AG10803 (cell line): ENCODE results near the gene CAST.
A peak's percentile ranks its signal among the peaks of the same experiment; 100 is the strongest.

Experiments used
- DNase-seq: peaks from one replicate; pipeline ENCODE4 v3.0.0; 2010; ENCODE audit warnings: low read depth
- H3K4me3 ChIP-seq: 2 replicates; pipeline ENCODE4 v1.5.1; 2011; ENCODE audit warnings: mild to moderate bottlenecking, low read length, control low read depth
- CTCF ChIP-seq: conservative IDR thresholded peaks from 2 replicates; pipeline ENCODE4 v1.5.1; 2011; ENCODE audit warnings: mild to moderate bottlenecking, low read length, control low read depth, inconsistent platforms

Gene CAST

GRCh38 chr5:96822686-96823459 lies 160.7 kb downstream of the CAST start:
- no peak overlapping the region for H3K4me3 ChIP-seq
- TF ChIP-seq CTCF: no peak
- no peak for DNase-seq

- no peak overlapping the region for H3K4me3 ChIP-seq
- peak; percentile 58 for DNase-seq
- no peak for TF ChIP-seq CTCF
Observed at GRCh38 chr5:96823900-96824380, 161.8 kb downstream of the CAST start.
